Measurements from ENCODE around the gene TBL1X. TPM values are rescaled to one million over a fixed set of nuclear protein-coding genes. Genes with fewer than 3 reads are reported as not detected.

The TBL1X gene
- total RNA-seq, 1 donor from 2014 or later: 15.4 TPM

DNA sequence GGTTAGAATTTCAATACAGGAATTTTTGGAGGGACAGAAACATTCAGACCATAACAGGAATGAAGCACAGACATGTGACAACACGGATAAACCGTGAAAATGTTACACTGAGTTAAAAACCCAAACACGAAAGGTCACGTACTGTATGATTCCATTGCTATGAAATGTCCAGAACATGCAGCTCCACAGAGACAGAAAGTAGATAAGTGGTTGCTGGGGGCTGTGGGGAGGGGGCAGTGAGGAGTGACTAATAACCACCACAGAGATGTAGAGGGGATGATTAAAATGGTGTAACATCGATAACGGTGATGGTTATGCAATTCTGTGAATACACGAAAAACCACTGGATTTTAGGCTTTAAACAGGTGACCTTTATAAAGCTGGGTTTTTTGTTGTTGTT is 292.5 kb downstream of the TBL1X start:
- no peak overlapping the region for H3K4me3 ChIP-seq
- intact Hi-C loops (cut with DNase I): no loop called here
- TF ChIP-seq, protein P1, sequence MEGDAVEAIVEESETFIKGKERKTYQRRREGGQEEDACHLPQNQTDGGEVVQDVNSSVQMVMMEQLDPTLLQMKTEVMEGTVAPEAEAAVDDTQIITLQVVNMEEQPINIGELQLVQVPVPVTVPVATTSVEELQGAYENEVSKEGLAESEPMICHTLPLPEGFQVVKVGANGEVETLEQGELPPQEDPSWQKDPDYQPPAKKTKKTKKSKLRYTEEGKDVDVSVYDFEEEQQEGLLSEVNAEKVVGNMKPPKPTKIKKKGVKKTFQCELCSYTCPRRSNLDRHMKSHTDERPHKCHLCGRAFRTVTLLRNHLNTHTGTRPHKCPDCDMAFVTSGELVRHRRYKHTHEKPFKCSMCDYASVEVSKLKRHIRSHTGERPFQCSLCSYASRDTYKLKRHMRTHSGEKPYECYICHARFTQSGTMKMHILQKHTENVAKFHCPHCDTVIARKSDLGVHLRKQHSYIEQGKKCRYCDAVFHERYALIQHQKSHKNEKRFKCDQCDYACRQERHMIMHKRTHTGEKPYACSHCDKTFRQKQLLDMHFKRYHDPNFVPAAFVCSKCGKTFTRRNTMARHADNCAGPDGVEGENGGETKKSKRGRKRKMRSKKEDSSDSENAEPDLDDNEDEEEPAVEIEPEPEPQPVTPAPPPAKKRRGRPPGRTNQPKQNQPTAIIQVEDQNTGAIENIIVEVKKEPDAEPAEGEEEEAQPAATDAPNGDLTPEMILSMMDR (IDR thresholded peaks at IDR 0.05): no peak
- H3K36me3 ChIP-seq: no peaks in the 10 kb centered on the region
- no peaks in the 10 kb centered on the region for H3K27me3 ChIP-seq
- H3K4me1 ChIP-seq: no peaks in the 10 kb centered on the region
- no peak for DNase-seq (ENCODE audit: low spot score in 2 of 2)
- H3K27ac ChIP-seq: no peak overlapping the region
- peaks cover 0 to 5% of the 10 kb centered on the region in 2 donors for H3K9me3 ChIP-seq

GRCh38 chrX:9758021-9758638 is 293.3 kb downstream of the TBL1X start:
- H3K4me1 ChIP-seq: no peaks in the 10 kb centered on the region
- no peaks in the 10 kb centered on the region for H3K27me3 ChIP-seq
- H3K36me3 ChIP-seq: no peaks in the 10 kb centered on the region
- DNase-seq (ENCODE audit: low spot score in 2 of 2): no peak
- TF ChIP-seq, protein P1 (IDR thresholded peaks at IDR 0.05): no peak
- peaks cover 0 to 5% of the 10 kb centered on the region in 2 donors for H3K9me3 ChIP-seq
- H3K4me3 ChIP-seq: no peak overlapping the region
- intact Hi-C loops (cut with DNase I): no loop called here
- H3K27ac ChIP-seq: no peak overlapping the region

- H3K9me3 ChIP-seq: peaks cover 0 to 5% of the 10 kb centered on the region in 2 donors
- H3K36me3 ChIP-seq: no peaks in the 10 kb centered on the region
- H3K4me3 ChIP-seq: no peak overlapping the region
- intact Hi-C loops (cut with DNase I): no loop called here
- no peaks in the 10 kb centered on the region for H3K27me3 ChIP-seq
- DNase-seq (ENCODE audit: low spot score in 2 of 2): no peak
- no peaks in the 10 kb centered on the region for H3K4me1 ChIP-seq
- H3K27ac ChIP-seq: no peak overlapping the region
- TF ChIP-seq, protein P1 (IDR thresholded peaks at IDR 0.05): no peak
These were observed 294.5 kb downstream of the TBL1X start for GRCh38 chrX:9759337-9759736.

DNA sequence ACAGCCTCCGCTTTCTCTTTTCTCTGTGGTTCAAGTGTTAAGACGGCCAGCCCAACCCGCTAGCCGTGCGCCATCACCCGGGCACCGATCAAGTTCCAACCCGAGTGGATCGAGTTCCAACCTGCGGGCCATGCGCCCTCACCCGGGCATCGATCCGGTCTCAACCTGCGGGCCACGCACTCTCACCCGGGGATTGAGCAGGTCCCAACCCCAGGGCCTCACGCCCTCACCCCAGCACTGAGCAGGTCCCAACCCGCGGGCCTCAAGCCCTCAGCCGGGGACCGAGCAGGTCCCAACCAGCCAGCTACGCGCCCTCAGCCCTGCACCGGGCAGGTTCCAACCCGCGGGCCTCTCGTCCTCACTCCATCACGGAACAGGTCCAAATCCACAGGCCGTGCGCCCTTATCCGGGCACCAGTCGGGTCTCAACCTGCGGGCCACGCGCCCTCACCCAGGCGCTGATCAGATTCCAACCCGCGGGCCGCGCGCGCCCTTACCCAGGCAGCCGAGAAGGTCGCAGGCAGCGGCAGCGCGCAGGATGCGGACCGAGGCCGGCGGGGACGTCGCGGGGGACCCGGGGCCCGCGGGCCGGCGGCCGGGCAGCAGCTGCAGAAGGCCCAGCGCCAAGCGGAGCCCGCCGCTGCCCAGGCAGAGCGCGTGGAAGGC is 300.3 kb downstream of the TBL1X start:
- no peak overlapping the region for H3K4me3 ChIP-seq
- DNase-seq (ENCODE audit: low spot score in 2 of 2): no peak
- H3K27me3 ChIP-seq: no peaks in the 10 kb centered on the region
- H3K9me3 ChIP-seq: no peaks in the 10 kb centered on the region
- H3K27ac ChIP-seq: no peak overlapping the region
- intact Hi-C loops (cut with DNase I): no loop called here
- TF ChIP-seq, protein P1 (IDR thresholded peaks at IDR 0.05): no peak
- H3K36me3 ChIP-seq: no peaks in the 10 kb centered on the region
- H3K4me1 ChIP-seq: no peaks in the 10 kb centered on the region

DNA sequence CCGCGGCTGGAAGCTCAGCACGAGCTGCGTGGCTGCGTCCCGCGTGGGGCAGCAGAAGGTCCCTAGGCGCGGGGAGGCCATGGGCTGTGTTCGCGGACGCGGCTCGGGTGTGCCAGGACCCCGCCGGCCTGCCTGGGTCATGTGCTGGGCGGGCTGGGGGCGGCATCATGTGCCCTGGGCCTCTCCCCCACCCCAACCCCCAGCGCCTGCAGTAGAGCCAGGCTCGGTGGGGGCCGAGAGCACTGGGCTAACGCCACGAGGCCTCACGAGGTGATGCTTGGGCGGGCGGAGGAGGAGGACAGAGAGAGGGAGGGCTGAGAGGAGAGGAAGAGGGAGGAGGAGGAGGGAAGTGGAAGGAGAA is 300.9 kb downstream of the TBL1X start, which contains the start of gene GPR143:
TSS of gene GPR143 (minus strand) at position 111 of the 361 bp plus-strand sequence. CDS start at position 81, 30 bp downstream.
- TF ChIP-seq, protein P1 (IDR thresholded peaks at IDR 0.05): no peak
- Histone ChIP-seq H3K4me1 (no peaks in the 10 kb centered on the region), H3K9me3 (no peaks in the 10 kb centered on the region), H3K36me3 (no peaks in the 10 kb centered on the region), H3K27me3 (no peaks in the 10 kb centered on the region), H3K27ac (no peak within 1 kb of the TSS), H3K4me3 (no peak within 1 kb of the TSS)
- DNase-seq (ENCODE audit: low spot score in 2 of 2): no peak
- intact Hi-C loops (cut with DNase I): no loop called here
